H9 (cell line): ENCODE data around the gene CDK14. TPM values are rescaled to one million over a fixed set of nuclear protein-coding genes. Genes with fewer than 3 reads are reported as not detected.

ENCODE experiments used
- DNase-seq: peaks from one replicate; pipeline ENCODE4 v3.0.0-alpha.2; 2017
- H2AFZ ChIP-seq: one replicate; pipeline ENCODE4 v1.6.1; 2013; ENCODE audit warnings: mild to moderate bottlenecking, low read length, control low read depth, moderate library complexity
- H2AK5ac ChIP-seq: 2 replicates; pipeline ENCODE4 v1.6.1; 2013; ENCODE audit warnings: low read length, control low read depth, mixed read lengths; ENCODE audit not compliant: insufficient read length
- H2BK120ac ChIP-seq: one replicate; pipeline ENCODE4 v1.6.1; 2013; ENCODE audit warnings: low read depth, mild to moderate bottlenecking, low read length, control low read depth, inconsistent platforms; ENCODE audit not compliant: poor library complexity, severe bottlenecking
- H2BK12ac ChIP-seq: 2 replicates; pipeline ENCODE4 v1.6.1; 2013; ENCODE audit warnings: low read length, control low read depth, mixed read lengths, low read depth; ENCODE audit not compliant: insufficient read length
- H2BK15ac ChIP-seq: 2 replicates; pipeline ENCODE4 v1.6.1; 2013; ENCODE audit warnings: low read depth, low read length, control low read depth
- H2BK20ac ChIP-seq: one replicate; pipeline ENCODE4 v1.6.1; 2013; ENCODE audit warnings: low read depth, mild to moderate bottlenecking, low read length, control low read depth, inconsistent platforms; ENCODE audit not compliant: poor library complexity, severe bottlenecking
- H2BK5ac ChIP-seq: 2 replicates; pipeline ENCODE4 v1.6.1; 2013; ENCODE audit warnings: low read length, control low read depth, mixed read lengths; ENCODE audit not compliant: insufficient read length
- H3K14ac ChIP-seq: 2 replicates; pipeline ENCODE4 v1.6.1; 2013; ENCODE audit warnings: low read length, control low read depth; ENCODE audit not compliant: insufficient read depth
- H3K18ac ChIP-seq: 2 replicates; pipeline ENCODE4 v1.6.1; 2013; ENCODE audit warnings: low read depth, mild to moderate bottlenecking, mixed read lengths, low read length, control low read depth; ENCODE audit not compliant: insufficient read length
- H3K23ac ChIP-seq: 2 replicates; pipeline ENCODE4 v1.6.1; 2013; ENCODE audit warnings: low read length, control low read depth, mixed read lengths, low read depth; ENCODE audit not compliant: insufficient read length
- H3K23me2 ChIP-seq: 2 replicates; pipeline ENCODE4 v1.6.1; 2013; ENCODE audit warnings: low read depth, mild to moderate bottlenecking, mixed read lengths, low read length, control low read depth; ENCODE audit not compliant: insufficient read length, poor library complexity, severe bottlenecking
- H3K27ac ChIP-seq: 2 replicates; pipeline ENCODE4 v1.5.1; 2013; ENCODE audit warnings: low read length, control low read depth, mixed read lengths, low read depth; ENCODE audit not compliant: insufficient read length
- H3K27me3 ChIP-seq: 2 replicates; pipeline ENCODE4 v1.6.1; 2013; ENCODE audit warnings: low read length, control low read depth, inconsistent platforms; ENCODE audit not compliant: insufficient read depth
- H3K4ac ChIP-seq: 2 replicates; pipeline ENCODE4 v1.6.1; 2013; ENCODE audit warnings: low read depth, mild to moderate bottlenecking, control low read depth, inconsistent platforms, low read length, moderate library complexity
- H3K4me1 ChIP-seq: 2 replicates; pipeline ENCODE4 v1.6.1; 2013; ENCODE audit warnings: low read length, control low read depth, inconsistent platforms; ENCODE audit not compliant: insufficient read depth
- H3K4me2 ChIP-seq: 2 replicates; pipeline ENCODE4 v1.6.1; 2013; ENCODE audit warnings: low read length, control low read depth, mixed read lengths; ENCODE audit not compliant: insufficient read length, insufficient read depth
- H3K56ac ChIP-seq: 2 replicates; pipeline ENCODE4 v1.6.1; 2013; ENCODE audit warnings: low read depth, mild to moderate bottlenecking, mixed read lengths, low read length, control low read depth; ENCODE audit not compliant: insufficient read length
- H3K79me1 ChIP-seq: 2 replicates; pipeline ENCODE4 v1.6.1; 2013; ENCODE audit warnings: low read depth, mild to moderate bottlenecking, moderate library complexity, low read length, control low read depth, inconsistent platforms; ENCODE audit not compliant: insufficient read depth, poor library complexity, severe bottlenecking
- H3K79me2 ChIP-seq: 2 replicates; pipeline ENCODE4 v1.6.1; 2013; ENCODE audit warnings: low read length, control low read depth, inconsistent platforms; ENCODE audit not compliant: insufficient read depth
- H3K9ac ChIP-seq: 2 replicates; pipeline ENCODE4 v1.6.1; 2013; ENCODE audit warnings: low read length, control low read depth, mixed read lengths; ENCODE audit not compliant: insufficient read length; ENCODE audit errors: extremely low read depth
- H3K9me3 ChIP-seq: one replicate; pipeline ENCODE4 v1.6.1; 2013; ENCODE audit warnings: low read depth, low read length, inconsistent platforms; ENCODE audit not compliant: control insufficient read depth
- H3T11ph ChIP-seq: one replicate; pipeline ENCODE4 v1.6.1; 2013; ENCODE audit warnings: mild to moderate bottlenecking, low read length, control low read depth, inconsistent platforms
- H4K20me1 ChIP-seq: one replicate; pipeline ENCODE4 v1.6.1; 2013; ENCODE audit not compliant: control insufficient read depth, insufficient read length, insufficient read depth
- H4K5ac ChIP-seq: 2 replicates; pipeline ENCODE4 v1.6.1; 2013; ENCODE audit warnings: low read depth, mild to moderate bottlenecking, mixed read lengths, low read length, control low read depth; ENCODE audit not compliant: insufficient read length
- H4K8ac ChIP-seq: replicated peaks from 2 replicates; pipeline ENCODE4 v1.6.1; 2013; ENCODE audit warnings: low read length, control low read depth, mixed read lengths, low read depth; ENCODE audit not compliant: insufficient read length
- H4K91ac ChIP-seq: 2 replicates; pipeline ENCODE4 v1.6.1; 2013; ENCODE audit warnings: low read depth, mild to moderate bottlenecking, moderate library complexity, mixed read lengths, low read length, control low read depth; ENCODE audit not compliant: insufficient read length
- H3K27ac Mint-ChIP-seq, 3 experiments: 2 replicates in 2 of 3; 3 replicates in 1 of 3; pipeline ENCODE4 v1.8.0; 2020 to 2021; ENCODE audit warnings: mixed read lengths in 3 of 3, mild to moderate bottlenecking in 1 of 3, moderate library complexity in 1 of 3
- H3K27me3 Mint-ChIP-seq: 2 replicates; pipeline ENCODE4 v1.8.0; 2021; ENCODE audit warnings: low read depth, mild to moderate bottlenecking, moderate library complexity, mixed read lengths
- H3K36me3 Mint-ChIP-seq, 3 experiments: 2 replicates in 2 of 3; 3 replicates in 1 of 3; pipeline ENCODE4 v1.8.0; 2020 to 2021; ENCODE audit warnings: low read depth in 3 of 3, mixed read lengths in 3 of 3; ENCODE audit not compliant: insufficient read depth in 1 of 3
- H3K4me1 Mint-ChIP-seq, 2 experiments: 2 replicates each; pipeline ENCODE4 v1.8.0; 2020; ENCODE audit warnings: mixed read lengths in 2 of 2
- H3K4me3 Mint-ChIP-seq, 2 experiments: 2 replicates in 1 of 2; 3 replicates in 1 of 2; pipeline ENCODE4 v1.8.0; 2020 to 2021; ENCODE audit warnings: mild to moderate bottlenecking in 2 of 2, mixed read lengths in 2 of 2, moderate library complexity in 1 of 2
- H3K9me3 Mint-ChIP-seq, 2 experiments: 2 replicates in 1 of 2; 3 replicates in 1 of 2; pipeline ENCODE4 v1.8.0; 2020; ENCODE audit warnings: mild to moderate bottlenecking in 2 of 2, mixed read lengths in 2 of 2, moderate library complexity in 1 of 2
- CTCF ChIP-seq: fragments of 200-600 bp; sonication (generic); conservative IDR thresholded peaks from 3 replicates; pipeline ENCODE4 v1.8.0; 2021; ENCODE audit warnings: antibody characterized with exemption, mild to moderate bottlenecking
- total RNA-seq: library from RNA; stranded (reverse); gene quantifications from 2 replicates; pipeline ENCODE4 v1.2.1, GENCODE V29; 2021

The CDK14 gene
- total RNA-seq, 1 experiment from 2014 or later, result 23.9 TPM

- H2AFZ ChIP-seq, result no peak overlapping the region
- no peak overlapping the region for H2BK15ac ChIP-seq
- Mint-ChIP-seq H3K36me3 (peaks cover 8 to 9% (median 9%) of the 10 kb centered on the region in 3 experiments), H3K4me3 (no peak overlapping the region), H3K9me3 (peaks cover 7 to 10% of the 10 kb centered on the region in 2 experiments; a peak in 4 of 5 replicates), H3K27me3 (no peaks in the 10 kb centered on the region), H3K27ac (peak overlapping the region in 2 of 3 experiments; percentile 53 to 84; a peak in 3 of 7 replicates), H3K4me1 (peaks cover 2 to 3% of the 10 kb centered on the region in 2 experiments; a peak in 2 of 4 replicates)
- H3K9me3 ChIP-seq, result no peaks in the 10 kb centered on the region
- no peaks in the 10 kb centered on the region for H3K27me3 ChIP-seq
- H3K27ac ChIP-seq, result no peak overlapping the region
- no peak overlapping the region for H2BK12ac ChIP-seq
- DNase-seq, result no peak
- H3K23me2 ChIP-seq, result no peaks in the 10 kb centered on the region
- no peak overlapping the region for H3K4ac ChIP-seq
- H3K56ac ChIP-seq, result no peak overlapping the region
- no peak overlapping the region for H4K8ac ChIP-seq
- no peak overlapping the region for H3K9ac ChIP-seq
- no peak overlapping the region for H2BK5ac ChIP-seq
- no peak overlapping the region for H4K91ac ChIP-seq
- no peak overlapping the region for H4K5ac ChIP-seq
- H3T11ph ChIP-seq, result no peak overlapping the region
- no peak for TF ChIP-seq CTCF
- no peaks in the 10 kb centered on the region for H3K79me1 ChIP-seq
- H2BK20ac ChIP-seq, result no peak overlapping the region
- no peak overlapping the region for H3K23ac ChIP-seq
- no peak overlapping the region for H3K14ac ChIP-seq
- no peak overlapping the region for H3K18ac ChIP-seq
- no peaks in the 10 kb centered on the region for H4K20me1 ChIP-seq
- H3K79me2 ChIP-seq, result no peaks in the 10 kb centered on the region
- H3K4me1 ChIP-seq, result no peaks in the 10 kb centered on the region
- no peak overlapping the region for H2BK120ac ChIP-seq
- H3K4me2 ChIP-seq, result no peak overlapping the region
- no peak overlapping the region for H2AK5ac ChIP-seq
Observed at GRCh38 chr7:90843472-90843871, 247.4 kb downstream of the CDK14 start.
